Measurements from ENCODE around the gene TRDMT1.
A peak's percentile ranks its signal among the peaks of the same experiment; 100 is the strongest.

Gene TRDMT1

GRCh38 chr10:17236468-17237148 lies 35.1 kb upstream of the TRDMT1 start:
- peaks cover 45% of the 10 kb centered on the region for H3K4me1 Mint-ChIP-seq (ENCODE audit: low read depth)
- H3K36me3 Mint-ChIP-seq (ENCODE audit: low read depth): peaks cover 58% of the 10 kb centered on the region
- H3K4me3 Mint-ChIP-seq: no peak overlapping the region
- H3K27ac Mint-ChIP-seq: no peak overlapping the region
- no peaks in the 10 kb centered on the region for H3K27me3 Mint-ChIP-seq
- H3K9me3 Mint-ChIP-seq: no peaks in the 10 kb centered on the region

GRCh38 chr10:17235136-17235535 lies 33.7 kb upstream of the TRDMT1 start:
- peaks cover 73% of the 10 kb centered on the region for H3K36me3 Mint-ChIP-seq (ENCODE audit: low read depth)
- no peaks in the 10 kb centered on the region for H3K27me3 Mint-ChIP-seq
- no peak overlapping the region for H3K4me3 Mint-ChIP-seq
- peaks cover 59% of the 10 kb centered on the region for H3K4me1 Mint-ChIP-seq (ENCODE audit: low read depth)
- H3K9me3 Mint-ChIP-seq: no peaks in the 10 kb centered on the region
- H3K27ac Mint-ChIP-seq: no peak overlapping the region

- H3K4me1 Mint-ChIP-seq (ENCODE audit: low read depth): peaks cover 59% of the 10 kb centered on the region
- peak overlapping the region; percentile 22 for H3K27ac Mint-ChIP-seq
- peak overlapping the region; percentile 24 for H3K4me3 Mint-ChIP-seq
- no peaks in the 10 kb centered on the region for H3K27me3 Mint-ChIP-seq
- H3K36me3 Mint-ChIP-seq (ENCODE audit: low read depth): peaks cover 75% of the 10 kb centered on the region
- no peaks in the 10 kb centered on the region for H3K9me3 Mint-ChIP-seq
Measured at GRCh38 chr10:17234431-17234945, 33.0 kb upstream of the TRDMT1 start.

- H3K27me3 Mint-ChIP-seq: no peaks in the 10 kb centered on the region
Measured at GRCh38 chr10:17233286-17233991, 32.0 kb upstream of the TRDMT1 start.

GRCh38 chr10:17232276-17232960 lies 30.9 kb upstream of the TRDMT1 start:
- peak overlapping the region; percentile 96 for H3K4me3 Mint-ChIP-seq
- peaks cover 72% of the 10 kb centered on the region for H3K36me3 Mint-ChIP-seq (ENCODE audit: low read depth)
- peak overlapping the region; percentile 79 for H3K27ac Mint-ChIP-seq
- H3K27me3 Mint-ChIP-seq: no peaks in the 10 kb centered on the region
- peaks cover 66% of the 10 kb centered on the region for H3K4me1 Mint-ChIP-seq (ENCODE audit: low read depth)
- no peaks in the 10 kb centered on the region for H3K9me3 Mint-ChIP-seq

More at GRCh38 chr10:17233286-17233991, 32.0 kb upstream of the TRDMT1 start:
- Mint-ChIP-seq H3K4me1 (ENCODE audit: low read depth) (peaks cover 59% of the 10 kb centered on the region), H3K27ac (no peak overlapping the region), H3K4me3 (peak overlapping the region; percentile 40), H3K36me3 (ENCODE audit: low read depth) (peaks cover 75% of the 10 kb centered on the region), H3K9me3 (no peaks in the 10 kb centered on the region)

GRCh38 chr10:17231788-17232187 lies 30.3 kb upstream of the TRDMT1 start:
- H3K4me3 Mint-ChIP-seq: peak overlapping the region; percentile 96
- peaks cover 66% of the 10 kb centered on the region for H3K36me3 Mint-ChIP-seq (ENCODE audit: low read depth)
- H3K4me1 Mint-ChIP-seq (ENCODE audit: low read depth): peaks cover 72% of the 10 kb centered on the region
- H3K9me3 Mint-ChIP-seq: no peaks in the 10 kb centered on the region
- H3K27ac Mint-ChIP-seq: peak overlapping the region; percentile 79
- H3K27me3 Mint-ChIP-seq: no peaks in the 10 kb centered on the region

- Mint-ChIP-seq H3K9me3 (no peaks in the 10 kb centered on the region), H3K27ac (peak overlapping the region; percentile 95), H3K27me3 (no peaks in the 10 kb centered on the region), H3K4me3 (peak overlapping the region; percentile 96), H3K4me1 (ENCODE audit: low read depth) (peaks cover 72% of the 10 kb centered on the region), H3K36me3 (ENCODE audit: low read depth) (peaks cover 49% of the 10 kb centered on the region)
Measured at GRCh38 chr10:17229967-17230682, 28.7 kb upstream of the TRDMT1 start.

GRCh38 chr10:17229717-17229966 lies 28.2 kb upstream of the TRDMT1 start:
- Mint-ChIP-seq H3K27me3 (no peaks in the 10 kb centered on the region), H3K36me3 (ENCODE audit: low read depth) (peaks cover 48% of the 10 kb centered on the region), H3K9me3 (no peaks in the 10 kb centered on the region), H3K4me1 (ENCODE audit: low read depth) (peaks cover 71% of the 10 kb centered on the region), H3K4me3 (peak overlapping the region; percentile 96), H3K27ac (peak overlapping the region; percentile 94)

- H3K36me3 Mint-ChIP-seq (ENCODE audit: low read depth): peaks cover 44% of the 10 kb centered on the region
- peak overlapping the region; percentile 96 for H3K4me3 Mint-ChIP-seq
- H3K9me3 Mint-ChIP-seq: no peaks in the 10 kb centered on the region
- no peaks in the 10 kb centered on the region for H3K27me3 Mint-ChIP-seq
- H3K27ac Mint-ChIP-seq: peak overlapping the region; percentile 94
- H3K4me1 Mint-ChIP-seq (ENCODE audit: low read depth): peaks cover 66% of the 10 kb centered on the region
Measured at GRCh38 chr10:17229016-17229716, 27.7 kb upstream of the TRDMT1 start.

GRCh38 chr10:17228091-17229015 lies 26.9 kb upstream of the TRDMT1 start, which contains the start of gene VIM:
TSS of gene VIM (plus strand) at chr10:17228241. CDS start at chr10:17229423, 1,182 bp downstream.
- H3K36me3 Mint-ChIP-seq (ENCODE audit: low read depth): peaks cover 37% of the 10 kb centered on the region
- H3K4me1 Mint-ChIP-seq (ENCODE audit: low read depth): peaks cover 61% of the 10 kb centered on the region

GRCh38 chr10:17227367-17228090 lies 26.1 kb upstream of the TRDMT1 start:
- Mint-ChIP-seq H3K9me3 (no peaks in the 10 kb centered on the region), H3K4me3 (peak overlapping the region; percentile 96), H3K4me1 (ENCODE audit: low read depth) (peaks cover 55% of the 10 kb centered on the region), H3K36me3 (ENCODE audit: low read depth) (peaks cover 31% of the 10 kb centered on the region), H3K27me3 (no peaks in the 10 kb centered on the region), H3K27ac (peak overlapping the region; percentile 94)

More at GRCh38 chr10:17228091-17229015, 26.9 kb upstream of the TRDMT1 start, which contains the start of gene VIM:
- Mint-ChIP-seq H3K27ac (peak within 1 kb of the TSS; percentile 94), H3K4me3 (peak within 1 kb of the TSS; percentile 96), H3K9me3 (no peaks in the 10 kb centered on the region), H3K27me3 (no peaks in the 10 kb centered on the region)

GRCh38 chr10:17226891-17227303 lies 25.4 kb upstream of the TRDMT1 start:
- Mint-ChIP-seq H3K9me3 (no peaks in the 10 kb centered on the region), H3K36me3 (ENCODE audit: low read depth) (peaks cover 25% of the 10 kb centered on the region), H3K4me3 (peak overlapping the region; percentile 96), H3K27me3 (no peaks in the 10 kb centered on the region), H3K27ac (peak overlapping the region; percentile 94), H3K4me1 (ENCODE audit: low read depth) (peaks cover 53% of the 10 kb centered on the region)

- Mint-ChIP-seq H3K36me3 (ENCODE audit: low read depth) (peaks cover 14% of the 10 kb centered on the region), H3K4me1 (ENCODE audit: low read depth) (peaks cover 46% of the 10 kb centered on the region), H3K4me3 (no peak overlapping the region), H3K27me3 (no peaks in the 10 kb centered on the region), H3K27ac (no peak overlapping the region), H3K9me3 (no peaks in the 10 kb centered on the region)
Measured at GRCh38 chr10:17225808-17226207, 24.3 kb upstream of the TRDMT1 start.

All from stimulated activated naive CD8-positive, alpha-beta T cell treated with anti-CD3 and anti-CD28 coated beads, Interleukin-15, Interleukin-2, amounts not matched to agents 100 ng/mL and 50 ng/mL, for 24 hours (primary cell).